Fibroblast of lung (primary cell): ENCODE results near the gene IGSF21. TPM values are rescaled to one million over a fixed set of nuclear protein-coding genes. Genes with fewer than 3 reads are reported as not detected.

Experiments used
- DNase-seq, 2 donors: peaks; one replicate each; pipeline versions ENCODE4 v3.0.0 to v3.0.0-alpha.2; 2010; ENCODE audit warnings: low read depth in 2 of 2
- H2AFZ ChIP-seq: 2 replicates; pipeline ENCODE4 v1.5.1; 2012; ENCODE audit warnings: low read length, control low read depth, inconsistent platforms
- H3K27ac ChIP-seq: 2 replicates; pipeline ENCODE4 v1.5.1; 2011; ENCODE audit warnings: low read length, control low read depth; ENCODE audit not compliant: insufficient read depth
- H3K27me3 ChIP-seq: 2 replicates; pipeline ENCODE4 v1.5.1; 2011; ENCODE audit warnings: mild to moderate bottlenecking, low read length; ENCODE audit not compliant: control insufficient read depth, insufficient read depth
- H3K36me3 ChIP-seq: 2 replicates; pipeline ENCODE4 v1.5.1; 2011; ENCODE audit warnings: low read length; ENCODE audit not compliant: control insufficient read depth, insufficient read depth
- H3K4me1 ChIP-seq: 2 replicates; pipeline ENCODE4 v1.5.1; 2011; ENCODE audit warnings: low read length; ENCODE audit not compliant: control insufficient read depth, insufficient read depth; ENCODE audit errors: extremely low read depth
- H3K4me2 ChIP-seq: 2 replicates; pipeline ENCODE4 v1.5.1; 2011; ENCODE audit warnings: low read length, control low read depth; ENCODE audit not compliant: insufficient read depth; ENCODE audit errors: extremely low read depth
- H3K4me3 ChIP-seq, 4 experiments: fragments of 200-600 bp in 1 of 4; sonication (generic) in 1 of 4; replicated peaks in 1 of 4; 2 replicates each; pipeline ENCODE4 v1.5.1; 2011 to 2016; ENCODE audit warnings: low read length in 4 of 4, low read depth in 3 of 4, mild to moderate bottlenecking in 3 of 4, control low read depth in 2 of 4, inconsistent platforms in 1 of 4, mixed read lengths in 1 of 4; ENCODE audit not compliant: insufficient read depth in 1 of 4; ENCODE audit errors: control extremely low read depth in 1 of 4
- H3K79me2 ChIP-seq: 2 replicates; pipeline ENCODE4 v1.5.1; 2012; ENCODE audit warnings: mild to moderate bottlenecking, low read length, inconsistent platforms; ENCODE audit not compliant: control insufficient read depth, insufficient read depth
- H3K9ac ChIP-seq: 2 replicates; pipeline ENCODE4 v1.5.1; 2011; ENCODE audit warnings: mild to moderate bottlenecking, low read length, control low read depth; ENCODE audit not compliant: insufficient read depth
- H3K9me3 ChIP-seq: 2 replicates; pipeline ENCODE4 v1.5.1; 2012; ENCODE audit warnings: low read depth, low read length; ENCODE audit not compliant: control insufficient read depth, insufficient read depth
- H4K20me1 ChIP-seq: 2 replicates; pipeline ENCODE4 v1.5.1; 2011; ENCODE audit warnings: low read length; ENCODE audit not compliant: control insufficient read depth, insufficient read depth; ENCODE audit errors: extremely low read depth
- CTCF ChIP-seq, 2 donors: IDR thresholded peaks in 1 of 2; conservative IDR thresholded peaks in 1 of 2; 1 replicate in 1 of 2; 2 replicates in 1 of 2; pipeline ENCODE4 v1.5.1; 2011 to 2012; ENCODE audit warnings: low read length in 2 of 2, control low read depth in 1 of 2, inconsistent platforms in 1 of 2, low read depth in 1 of 2, mild to moderate bottlenecking in 1 of 2
- EZH2 ChIP-seq: IDR thresholded peaks from 2 replicates; pipeline ENCODE4 v1.5.1; 2012; ENCODE audit warnings: low read length, control low read depth, mild to moderate bottlenecking; ENCODE audit errors: missing control alignments
- polyA plus RNA-seq, 2 donors: library from polyadenylated mRNA; depleted of rRNA in 1 of 2; stranded (reverse) in 1 of 2; unstranded in 1 of 2; fragments of >200 nt; gene quantifications; 2 replicates each; pipeline ENCODE4 v1.2.1, GENCODE V29; 2011 to 2012; ENCODE audit warnings: missing spikeins in 1 of 2
- total RNA-seq: library from RNA; depleted of rRNA; stranded (reverse); fragments of >200 nt; gene quantifications from 2 replicates; pipeline ENCODE4 v1.2.1, GENCODE V29; 2014

IGSF21 gene
- total and polyA plus RNA-seq, 2 donors (not counting 1 experiment from before 2014, with no cell fraction given), result not detected

GRCh38 chr1:18339161-18339560 lies 231.6 kb downstream of the IGSF21 start:
- H3K27me3 ChIP-seq, result no peaks in the 10 kb centered on the region
- no peak overlapping the region for H3K4me3 ChIP-seq
- no peak overlapping the region for H2AFZ ChIP-seq
- H4K20me1 ChIP-seq, result no peaks in the 10 kb centered on the region
- H3K9me3 ChIP-seq, result no peaks in the 10 kb centered on the region
- TF ChIP-seq EZH2, result no peak
- no peak overlapping the region for H3K4me2 ChIP-seq
- no peak overlapping the region for H3K27ac ChIP-seq
- H3K9ac ChIP-seq, result no peak overlapping the region
- H3K4me1 ChIP-seq, result no peaks in the 10 kb centered on the region
- H3K79me2 ChIP-seq, result no peaks in the 10 kb centered on the region
- DNase-seq, result no peak
- no peaks in the 10 kb centered on the region for H3K36me3 ChIP-seq

GRCh38 chr1:18340158-18340764 lies 232.7 kb downstream of the IGSF21 start:
- Histone ChIP-seq H4K20me1 (no peaks in the 10 kb centered on the region), H3K4me1 (no peaks in the 10 kb centered on the region), H3K4me2 (no peak overlapping the region), H3K4me3 (no peak overlapping the region), H3K36me3 (no peaks in the 10 kb centered on the region), H3K27ac (no peak overlapping the region), H2AFZ (no peak overlapping the region), H3K9me3 (no peaks in the 10 kb centered on the region), H3K79me2 (no peaks in the 10 kb centered on the region), H3K27me3 (no peaks in the 10 kb centered on the region), H3K9ac (no peak overlapping the region)
- no peak for TF ChIP-seq EZH2
- no peak for TF ChIP-seq CTCF (conservative IDR thresholded peaks at IDR 0.05 in 1 of 2, IDR thresholded peaks at IDR 0.05 in 1 of 2; ENCODE audit: low read depth in 1 of 2, low read length in 2 of 2)
- DNase-seq, result no peak

- no peaks in the 10 kb centered on the region for H3K9me3 ChIP-seq
- no peaks in the 10 kb centered on the region for H4K20me1 ChIP-seq
- no peaks in the 10 kb centered on the region for H3K36me3 ChIP-seq
- no peak overlapping the region for H2AFZ ChIP-seq
- no peaks in the 10 kb centered on the region for H3K27me3 ChIP-seq
- no peaks in the 10 kb centered on the region for H3K4me1 ChIP-seq
- no peaks in the 10 kb centered on the region for H3K79me2 ChIP-seq
- no peak overlapping the region for H3K27ac ChIP-seq
- TF ChIP-seq CTCF (conservative IDR thresholded peaks at IDR 0.05 in 1 of 2, IDR thresholded peaks at IDR 0.05 in 1 of 2; ENCODE audit: low read depth in 1 of 2, low read length in 2 of 2) (no peak), EZH2 (no peak)
- DNase-seq, result no peak
- no peak overlapping the region for H3K9ac ChIP-seq
- H3K4me2 ChIP-seq, result no peak overlapping the region
- H3K4me3 ChIP-seq, result no peak overlapping the region
Measured at GRCh38 chr1:18340787-18341186, 233.2 kb downstream of the IGSF21 start.
